Suprapubic skin (tissue), 4 donors: ENCODE measurements around the gene TMPRSS13.

Experiments
- CTCF ChIP-seq, 2 donors: fragments of 200-600 bp in 1 of 2; fragments of 450-650 bp in 1 of 2; sonication (generic) in 1 of 2; IDR thresholded peaks; one replicate each; pipeline ENCODE4 v1.5.1; 2016 to 2019; ENCODE audit warnings: antibody characterized with exemption in 2 of 2, mild to moderate bottlenecking in 1 of 2, moderate library complexity in 1 of 2
- EP300 ChIP-seq: sonication (generic); formaldehyde crosslinking; IDR thresholded peaks from one replicate; pipeline ENCODE4 v1.6.1; 2017; ENCODE audit warnings: antibody characterized with exemption
- POLR2AphosphoS5 ChIP-seq, 3 donors: sonication (generic); formaldehyde crosslinking; IDR thresholded peaks; one replicate each; pipeline ENCODE4 v1.6.1; 2017; ENCODE audit warnings: antibody characterized with exemption in 3 of 3

GRCh38 chr11:117878314-117878938 lies 50.8 kb downstream of the TMPRSS13 start:
- no peak for TF ChIP-seq CTCF (IDR thresholded peaks at IDR 0.05)
- TF ChIP-seq EP300: no peak
- no peak for TF ChIP-seq POLR2AphosphoS5 (IDR thresholded peaks at IDR 0.05)
